IMR-90 (cell line): ENCODE results near the gene BMP8B. TPM values are rescaled to one million over a fixed set of nuclear protein-coding genes. Genes with fewer than 3 reads are reported as not detected.

ENCODE experiments used
- ATAC-seq: fragments of 200-7000 bp; cut with Tn5 transposase; 2 replicates; pipeline ENCODE4 v1.9.1; 2020; ENCODE audit warnings: low read depth, mild to moderate bottlenecking, moderate library complexity
- BruUV-seq: library from RNA; stranded (reverse); fragments of 400-500 nt; replicated peaks from 2 replicates; lab custom pipeline; 2021; lab: Mats Ljungman, UMichigan
- CTCF ChIA-PET: fragments of 300-600 bp; formaldehyde crosslinking; extraction: SDS; loops from one replicate; lab custom pipeline; 2021; ENCODE audit warnings: antibody characterized with exemption; lab: Yijun Ruan, JAX
- POLR2A ChIA-PET: fragments of 300-600 bp; sonication (Branson Sonifier 250); formaldehyde crosslinking; loops from one replicate; lab custom pipeline; 2022; ENCODE audit warnings: antibody characterized with exemption; ENCODE audit not compliant: unreplicated experiment; lab: Charles Lee
- DNase-seq: peaks from one replicate; pipeline ENCODE4 v3.0.0; 2013
- H2AFZ ChIP-seq: replicated peaks from 2 replicates; pipeline ENCODE3; 2013; ENCODE audit warnings: low read length, mild to moderate bottlenecking; ENCODE audit not compliant: poor library complexity
- H2AK5ac ChIP-seq: 2 replicates; pipeline ENCODE4 v1.6.1; 2013; ENCODE audit warnings: low read depth, low read length, inconsistent platforms
- H2AK9ac ChIP-seq: replicated peaks from 2 replicates; pipeline ENCODE3; 2013; ENCODE audit warnings: mild to moderate bottlenecking, low read depth, low read length, moderate library complexity; ENCODE audit not compliant: poor library complexity
- H2BK120ac ChIP-seq: 2 replicates; pipeline ENCODE4 v1.6.1; 2013; ENCODE audit warnings: low read depth, low read length, inconsistent platforms
- H2BK15ac ChIP-seq: 3 replicates; pipeline ENCODE4 v1.6.1; 2013; ENCODE audit warnings: low read depth, low read length, inconsistent platforms
- H2BK20ac ChIP-seq: 2 replicates; pipeline ENCODE4 v1.6.1; 2013; ENCODE audit warnings: low read depth, mild to moderate bottlenecking, inconsistent platforms, low read length, moderate library complexity
- H2BK5ac ChIP-seq: 2 replicates; pipeline ENCODE4 v1.6.1; 2013; ENCODE audit warnings: mild to moderate bottlenecking, low read depth, low read length, inconsistent platforms; ENCODE audit not compliant: poor library complexity, severe bottlenecking
- H3K14ac ChIP-seq: replicated peaks from 2 replicates; pipeline ENCODE4 v1.6.1; 2013; ENCODE audit warnings: low read depth, low read length, inconsistent platforms
- H3K18ac ChIP-seq: 2 replicates; pipeline ENCODE4 v1.6.1; 2013; ENCODE audit warnings: low read depth, low read length, control low read depth
- H3K23ac ChIP-seq: 2 replicates; pipeline ENCODE4 v1.6.1; 2013; ENCODE audit warnings: low read depth, low read length, inconsistent platforms
- H3K27ac ChIP-seq: 2 replicates; pipeline ENCODE4 v1.5.1; 2013; ENCODE audit warnings: mild to moderate bottlenecking, control low read depth, low read length; ENCODE audit not compliant: insufficient read depth
- H3K27me3 ChIP-seq: 2 replicates; pipeline ENCODE4 v1.6.1; 2013; ENCODE audit warnings: low read length; ENCODE audit not compliant: control insufficient read depth, insufficient read depth
- H3K36me3 ChIP-seq: 2 replicates; pipeline ENCODE4 v1.6.1; 2013; ENCODE audit warnings: low read length, mixed read lengths; ENCODE audit not compliant: control insufficient read depth, insufficient read depth
- H3K4ac ChIP-seq: 2 replicates; pipeline ENCODE4 v1.6.1; 2013; ENCODE audit warnings: low read depth, low read length, inconsistent platforms
- H3K4me1 ChIP-seq: 2 replicates; pipeline ENCODE4 v1.6.1; 2013; ENCODE audit warnings: low read length, mixed read lengths; ENCODE audit not compliant: control insufficient read depth, insufficient read depth
- H3K4me2 ChIP-seq: 2 replicates; pipeline ENCODE4 v1.6.1; 2013; ENCODE audit warnings: low read depth, mild to moderate bottlenecking, control low read depth, low read length, moderate library complexity
- H3K4me3 ChIP-seq: 2 replicates; pipeline ENCODE4 v1.5.1; 2013; ENCODE audit warnings: low read depth, mild to moderate bottlenecking, control low read depth, low read length, moderate library complexity; ENCODE audit not compliant: insufficient read depth
- H3K56ac ChIP-seq: 2 replicates; pipeline ENCODE4 v1.6.1; 2013; ENCODE audit warnings: low read length, inconsistent platforms; ENCODE audit not compliant: insufficient read depth; ENCODE audit errors: extremely low read depth
- H3K79me1 ChIP-seq, 2 experiments: 2 replicates each; pipeline ENCODE4 v1.6.1; 2013; ENCODE audit warnings: low read length in 2 of 2, inconsistent platforms in 1 of 2, low read depth in 1 of 2
- H3K9ac ChIP-seq: 2 replicates; pipeline ENCODE4 v1.6.1; 2013; ENCODE audit warnings: low read depth, low read length, control low read depth
- H3K9me1 ChIP-seq: 2 replicates; pipeline ENCODE4 v1.6.1; 2013; ENCODE audit warnings: low read length, inconsistent platforms; ENCODE audit not compliant: insufficient read depth
- H3K9me3 ChIP-seq: 2 replicates; pipeline ENCODE4 v1.6.1; 2013; ENCODE audit warnings: low read length; ENCODE audit not compliant: control insufficient read depth, insufficient read depth
- H4K20me1 ChIP-seq: 2 replicates; pipeline ENCODE4 v1.6.1; 2013; ENCODE audit warnings: low read length, inconsistent platforms; ENCODE audit not compliant: insufficient read depth
- H4K5ac ChIP-seq: 2 replicates; pipeline ENCODE4 v1.6.1; 2013; ENCODE audit warnings: mild to moderate bottlenecking, low read depth, low read length, control low read depth
- H4K8ac ChIP-seq, 2 experiments: 2 replicates each; pipeline ENCODE4 v1.6.1; 2013; ENCODE audit warnings: low read depth in 2 of 2, low read length in 2 of 2, control low read depth in 1 of 2, inconsistent platforms in 1 of 2
- H4K91ac ChIP-seq: 2 replicates; pipeline ENCODE4 v1.6.1; 2013; ENCODE audit warnings: low read depth, low read length, inconsistent platforms; ENCODE audit not compliant: insufficient read depth
- CHD1 ChIP-seq: IDR thresholded peaks from 2 replicates; pipeline ENCODE4 v1.6.1; 2012; ENCODE audit warnings: low read depth, low read length, improper control_type of control experiment
- MAZ ChIP-seq: IDR thresholded peaks from 2 replicates; pipeline ENCODE4 v1.6.1; 2012; ENCODE audit warnings: low read depth, mild to moderate bottlenecking, low read length, improper control_type of control experiment, moderate library complexity, borderline replicate concordance
- NFE2L2 ChIP-seq: fragments of 150-350 bp; IDR thresholded peaks from 2 replicates; pipeline ENCODE4 v1.6.1; 2016; ENCODE audit warnings: low read depth, mild to moderate bottlenecking, low read length
- RAD21 ChIP-seq: IDR thresholded peaks from 2 replicates; pipeline ENCODE4 v1.6.1; 2012; ENCODE audit warnings: low read length, improper control_type of control experiment
- RCOR1 ChIP-seq: IDR thresholded peaks from 2 replicates; pipeline ENCODE4 v1.6.1; 2012; ENCODE audit warnings: mild to moderate bottlenecking, low read length, improper control_type of control experiment; ENCODE audit not compliant: insufficient replicate concordance
- SMC3 ChIP-seq: fragments of 150-350 bp; IDR thresholded peaks from 2 replicates; pipeline ENCODE4 v1.6.1; 2016; ENCODE audit warnings: low read depth, mild to moderate bottlenecking, antibody characterized with exemption, low read length, moderate library complexity
- WGBS, 2 experiments: methylation state at CpG; one replicate each; pipeline versions ENCODE4 v1.1.5 to v1.1.7; 2013; ENCODE audit warnings: missing lambda C conversion rate in 2 of 2; ENCODE audit not compliant: insufficient read length in 1 of 2; ENCODE audit errors: extremely low coverage in 2 of 2; 5-methylcytosine and 5-hydroxymethylcytosine counted together
- dilution Hi-C: fragments of 300-500 bp; cut with HindIII; formaldehyde crosslinking; loops from one replicate; pipeline ENCODE4 v1.14.3; 2018; ENCODE audit warnings: low sequenced_read_pairs; ENCODE audit not compliant: unreplicated experiment
- in situ Hi-C: fragments of 300-500 bp; cut with MboI; formaldehyde crosslinking; loops from 3 replicates; pipeline ENCODE4 v1.14.3; 2019; ENCODE audit warnings: low sequenced_read_pairs, inconsistent platforms, mixed read lengths
- intact Hi-C: fragments of 100-400 bp; cut with micrococcal nuclease; formaldehyde crosslinking; loops from 2 replicates; pipeline ENCODE4 v1.10.0; 2022
- polyA plus RNA-seq, 3 experiments: library from polyadenylated mRNA; depleted of rRNA; stranded (reverse); fragments of >200 nt; gene quantifications; 2 replicates each; pipeline ENCODE4 v1.2.3, GENCODE V29; 2012; ENCODE audit warnings: low replicate concordance in 1 of 3
- total RNA-seq: library from RNA; depleted of rRNA; stranded (reverse); fragments of >200 nt; gene quantifications from 2 replicates; pipeline ENCODE4 v1.2.3, GENCODE V29; 2012
- TF ChIP-seq, protein P1 (sequence below): conservative IDR thresholded peaks from 2 replicates; pipeline ENCODE4 v1.5.1; 2012; ENCODE audit warnings: mild to moderate bottlenecking, low read depth, low read length, improper control_type of control experiment

Gene BMP8B
- total and polyA plus RNA-seq, 2 of the 4 experiments (the other 2 are of a cell fraction) = not detected

DNA sequence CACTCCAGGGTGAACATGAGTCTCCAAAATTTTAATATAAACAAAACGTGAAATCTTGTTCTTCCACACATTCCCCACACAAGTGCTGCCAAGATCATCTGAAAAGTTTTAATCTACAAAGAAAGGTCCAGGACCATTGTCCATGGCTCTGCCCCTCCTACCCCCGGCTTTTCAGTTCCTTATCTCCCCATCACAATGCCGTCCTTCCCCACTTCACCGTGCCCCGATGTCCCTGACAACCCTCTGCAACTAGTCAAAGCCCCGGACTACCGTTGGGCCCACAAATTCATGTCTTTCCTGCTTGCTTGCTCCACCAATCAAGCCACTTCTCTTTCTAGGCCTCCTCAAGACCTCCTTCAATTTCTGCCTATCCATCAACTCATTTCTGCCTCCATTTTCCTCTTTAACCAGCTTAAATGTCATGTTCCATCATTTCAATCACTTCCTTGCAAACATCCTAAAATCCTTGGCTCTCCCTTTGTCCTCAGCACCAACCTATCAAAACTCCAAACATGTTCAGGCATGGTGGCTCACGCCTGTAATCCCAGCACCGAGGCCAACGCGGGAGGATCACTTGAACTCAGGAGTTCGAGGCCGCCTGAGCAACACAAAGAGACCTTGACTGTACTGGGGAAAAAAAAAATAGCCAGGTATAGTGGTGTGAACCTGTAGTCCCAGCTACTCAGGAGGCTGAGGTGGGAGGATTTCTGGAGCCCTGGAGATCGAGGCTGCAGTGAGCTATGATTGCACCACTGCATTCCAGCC lies 14.0 kb upstream of the BMP8B start:
- TF ChIP-seq, protein P1, sequence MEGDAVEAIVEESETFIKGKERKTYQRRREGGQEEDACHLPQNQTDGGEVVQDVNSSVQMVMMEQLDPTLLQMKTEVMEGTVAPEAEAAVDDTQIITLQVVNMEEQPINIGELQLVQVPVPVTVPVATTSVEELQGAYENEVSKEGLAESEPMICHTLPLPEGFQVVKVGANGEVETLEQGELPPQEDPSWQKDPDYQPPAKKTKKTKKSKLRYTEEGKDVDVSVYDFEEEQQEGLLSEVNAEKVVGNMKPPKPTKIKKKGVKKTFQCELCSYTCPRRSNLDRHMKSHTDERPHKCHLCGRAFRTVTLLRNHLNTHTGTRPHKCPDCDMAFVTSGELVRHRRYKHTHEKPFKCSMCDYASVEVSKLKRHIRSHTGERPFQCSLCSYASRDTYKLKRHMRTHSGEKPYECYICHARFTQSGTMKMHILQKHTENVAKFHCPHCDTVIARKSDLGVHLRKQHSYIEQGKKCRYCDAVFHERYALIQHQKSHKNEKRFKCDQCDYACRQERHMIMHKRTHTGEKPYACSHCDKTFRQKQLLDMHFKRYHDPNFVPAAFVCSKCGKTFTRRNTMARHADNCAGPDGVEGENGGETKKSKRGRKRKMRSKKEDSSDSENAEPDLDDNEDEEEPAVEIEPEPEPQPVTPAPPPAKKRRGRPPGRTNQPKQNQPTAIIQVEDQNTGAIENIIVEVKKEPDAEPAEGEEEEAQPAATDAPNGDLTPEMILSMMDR = no peak
- TF ChIP-seq RCOR1 (no peak), MAZ (no peak), RAD21 (no peak), SMC3 (no peak), NFE2L2 (no peak), CHD1 (no peak)
- H2AK5ac ChIP-seq = no peak overlapping the region
- ATAC-seq (no peak), DNase-seq (no peak)
- no peak overlapping the region for H3K14ac ChIP-seq
- H4K5ac ChIP-seq = no peak overlapping the region
- no peak overlapping the region for H3K18ac ChIP-seq
- H3K27ac ChIP-seq = no peak overlapping the region
- H4K8ac ChIP-seq = no peak overlapping the region
- no peak overlapping the region for H3K56ac ChIP-seq
- peaks cover 6% of the 10 kb centered on the region for H3K9me3 ChIP-seq
- 0 out of 2 replicates have a peak, but pooled peaks cover 6% of the 10 kb centered on the region for H3K9me1 ChIP-seq
- H2AFZ ChIP-seq = no peak overlapping the region
- H3K27me3 ChIP-seq = peaks cover 14% of the 10 kb centered on the region
- H4K20me1 ChIP-seq = no peaks in the 10 kb centered on the region
- H2BK120ac ChIP-seq = no peak overlapping the region
- no peak overlapping the region for H4K91ac ChIP-seq
- no TSS peak for BruUV-seq
- ChIA-PET CTCF (interaction anchor here (0.6 kb wide), 1 partner anchor 91 kb away, joined by 3 read pairs; no protein-coding TSS in a partner anchor), POLR2A (no interaction called here)
- in situ Hi-C loops = no loop called here
- no peak overlapping the region for H3K9ac ChIP-seq
- no peak overlapping the region for H2AK9ac ChIP-seq
- no peak overlapping the region for H2BK20ac ChIP-seq
- H2BK5ac ChIP-seq = no peak overlapping the region
- 85% methylated on average over 4 of the region's 14 CpGs; no CpG with 5 or more reads in 1 of the 2 experiments for WGBS, 2 experiments
- H3K79me1 ChIP-seq = no peaks in the 10 kb centered on the region
- no peak overlapping the region for H2BK15ac ChIP-seq
- H3K4ac ChIP-seq = no peak overlapping the region
- no peak overlapping the region for H3K23ac ChIP-seq
- H3K4me2 ChIP-seq = no peak overlapping the region
- dilution Hi-C loops = no loop called here
- no peaks in the 10 kb centered on the region for H3K36me3 ChIP-seq
- intact Hi-C loops = loop anchor here (10.0 kb wide), 1 partner anchor 198 kb away; no protein-coding TSS in a partner anchor
- H3K4me1 ChIP-seq = 0 out of 2 replicates have a peak, but pooled peaks cover 2% of the 10 kb centered on the region
- H3K4me3 ChIP-seq = no peak overlapping the region
